Testis (tissue), 5 donors: ENCODE measurements around the gene AASS. TPM values are rescaled to one million over a fixed set of nuclear protein-coding genes. Genes with fewer than 3 reads are reported as not detected.
"Not testable (repeated sequence)": the region's sequence is repeated elsewhere in the genome, so short reads cannot be mapped to it uniquely, and the experiment has no call there.

Source experiments
- DNase-seq: peaks from one replicate; pipeline ENCODE4 v3.0.0-alpha.2; 2019
- H3K27ac ChIP-seq, 2 donors: fragments of 200-600 bp; sonication (generic); one replicate each; pipeline ENCODE4 v1.5.1; 2019
- H3K27me3 ChIP-seq: fragments of 200-600 bp; sonication (generic); one replicate; pipeline ENCODE4 v1.5.1; 2019
- H3K36me3 ChIP-seq: fragments of 200-600 bp; sonication (generic); one replicate; pipeline ENCODE4 v1.5.1; 2017; ENCODE audit warnings: low read depth; ENCODE audit errors: missing control alignments
- H3K4me1 ChIP-seq: fragments of 200-600 bp; sonication (generic); one replicate; pipeline ENCODE4 v1.5.1; 2019
- H3K4me3 ChIP-seq, 2 donors: fragments of 200-600 bp; sonication (generic); one replicate each; pipeline ENCODE4 v1.5.1; 2017 to 2019
- H3K9me3 ChIP-seq: fragments of 200-600 bp; sonication (generic); one replicate; pipeline ENCODE4 v1.5.1; 2017
- POLR2A ChIP-seq: fragments of 450-650 bp; IDR thresholded peaks from one replicate; pipeline ENCODE4 v1.6.1; 2017; ENCODE audit warnings: antibody characterized with exemption, mild to moderate bottlenecking, moderate library complexity
- WGBS, 2 donors: methylation state at CpG; one replicate each; pipeline ENCODE4 v1.1.5; 2018; 5-methylcytosine and 5-hydroxymethylcytosine counted together
- intact Hi-C: fragments of 100-400 bp; cut with DNase I; formaldehyde crosslinking; loops from one replicate; pipeline ENCODE4 v1.15.1; 2023; ENCODE audit warnings: low total_unique reads
- long read RNA-seq, 2 donors: transcript quantifications; one replicate each; lab custom pipeline, GENCODE V29; 2026
- polyA plus RNA-seq: library from polyadenylated mRNA; stranded (reverse); fragments of 350-450 nt; fragmentation: Illumina TruSeq; extraction: RNeasy Lipid Tissue Mini Kit (QIAGEN cat#74804); gene quantifications from one replicate; pipeline ENCODE4 v1.2.3, GENCODE V29; 2014; ENCODE audit warnings: low read depth, low replicate concordance; ENCODE audit not compliant: insufficient read depth
- total RNA-seq, 2 donors: library from RNA; depleted of rRNA; stranded (reverse); fragments of >200 nt; gene quantifications; one replicate each; pipeline ENCODE4 v1.2.3, GENCODE V29; 2016
- TF ChIP-seq, protein P1 (sequence below), 3 experiments: fragments of 450-650 bp in 2 of 3; fragments of 200-600 bp in 1 of 3; sonication (generic) in 1 of 3; IDR thresholded peaks; one replicate each; pipeline ENCODE4 v1.5.1; 2016 to 2019; ENCODE audit warnings: antibody characterized with exemption in 3 of 3, mild to moderate bottlenecking in 2 of 3, moderate library complexity in 1 of 3

The AASS gene
- total RNA-seq (10 to 100 TPM; 29.3 to 29.8 TPM), polyA plus RNA-seq (7.5 TPM)
- long read RNA-seq, donor 1, partial matches to known transcripts = 0 of 2 reads
- long read RNA-seq, donor 1, other reads (novel, unspliced or antisense) = 0 of 2 reads
- long read RNA-seq, donor 2, partial matches to known transcripts = 0 of 2 reads
- long read RNA-seq, donor 2, other reads (novel, unspliced or antisense) = 0 of 2 reads

DNA sequence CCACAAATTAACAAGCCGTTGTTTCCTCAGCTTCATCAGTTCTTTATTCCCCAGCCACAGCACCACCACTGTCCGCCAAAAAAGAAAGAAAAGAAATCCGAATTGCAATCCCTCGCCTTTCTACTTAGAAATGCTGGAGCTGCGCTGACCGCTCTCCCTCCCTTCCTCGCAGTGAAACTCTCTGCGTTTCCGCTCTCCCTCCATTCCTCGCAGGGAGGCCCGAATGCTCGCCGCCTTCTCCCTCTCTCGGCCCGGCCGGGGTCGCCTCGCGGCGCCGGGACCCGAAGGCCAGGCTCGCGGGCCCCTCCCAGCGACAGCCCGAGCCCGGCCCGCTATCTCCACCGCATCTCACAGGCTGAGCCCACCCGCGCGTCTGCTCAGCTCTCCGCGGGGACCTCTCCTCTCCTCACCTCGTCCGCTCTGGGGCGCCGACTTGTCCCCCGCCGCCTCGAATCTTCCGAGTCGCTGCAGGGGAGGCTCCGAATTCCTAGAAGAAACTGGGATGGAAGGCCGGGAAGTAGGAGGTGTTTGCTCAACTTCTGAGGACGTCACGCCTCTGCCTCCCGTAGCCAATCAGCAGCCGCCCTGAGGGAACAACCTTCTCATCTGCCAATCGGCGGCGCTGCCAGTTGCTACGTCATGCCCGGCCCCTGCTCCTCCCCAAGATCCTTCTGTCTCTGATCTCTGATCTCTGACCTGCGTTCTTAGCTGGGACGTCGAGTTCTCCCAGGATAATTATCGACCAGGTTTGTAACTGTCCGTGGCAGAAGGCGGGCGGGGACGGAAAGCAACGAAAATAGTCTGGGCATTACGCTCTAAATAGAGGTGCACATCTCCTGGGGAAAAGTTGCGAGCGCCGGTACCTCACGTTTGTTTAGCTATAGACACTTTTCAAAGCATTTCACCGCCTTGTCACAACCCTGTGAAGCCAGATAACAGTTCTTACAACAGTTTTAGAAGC, at the start of gene AASS:
TSS of gene AASS (minus strand) at position 499 of the 961 bp plus-strand sequence. CDS start 10,523 bp downstream, outside the sequence.
- Histone ChIP-seq H3K4me1 (peaks cover 3% of the 10 kb centered on the region), H3K27ac (peak within 1 kb of the TSS; percentile 97), H3K36me3 (no peaks in the 10 kb centered on the region), H3K9me3 (no peaks in the 10 kb centered on the region), H3K4me3 (peak within 1 kb of the TSS; percentile 89 to 95), H3K27me3 (no peaks in the 10 kb centered on the region)
- intact Hi-C loops = no loop called here
- peak; percentile 99 for DNase-seq
- no peak for TF ChIP-seq POLR2A
- TF ChIP-seq, protein P1, sequence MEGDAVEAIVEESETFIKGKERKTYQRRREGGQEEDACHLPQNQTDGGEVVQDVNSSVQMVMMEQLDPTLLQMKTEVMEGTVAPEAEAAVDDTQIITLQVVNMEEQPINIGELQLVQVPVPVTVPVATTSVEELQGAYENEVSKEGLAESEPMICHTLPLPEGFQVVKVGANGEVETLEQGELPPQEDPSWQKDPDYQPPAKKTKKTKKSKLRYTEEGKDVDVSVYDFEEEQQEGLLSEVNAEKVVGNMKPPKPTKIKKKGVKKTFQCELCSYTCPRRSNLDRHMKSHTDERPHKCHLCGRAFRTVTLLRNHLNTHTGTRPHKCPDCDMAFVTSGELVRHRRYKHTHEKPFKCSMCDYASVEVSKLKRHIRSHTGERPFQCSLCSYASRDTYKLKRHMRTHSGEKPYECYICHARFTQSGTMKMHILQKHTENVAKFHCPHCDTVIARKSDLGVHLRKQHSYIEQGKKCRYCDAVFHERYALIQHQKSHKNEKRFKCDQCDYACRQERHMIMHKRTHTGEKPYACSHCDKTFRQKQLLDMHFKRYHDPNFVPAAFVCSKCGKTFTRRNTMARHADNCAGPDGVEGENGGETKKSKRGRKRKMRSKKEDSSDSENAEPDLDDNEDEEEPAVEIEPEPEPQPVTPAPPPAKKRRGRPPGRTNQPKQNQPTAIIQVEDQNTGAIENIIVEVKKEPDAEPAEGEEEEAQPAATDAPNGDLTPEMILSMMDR (IDR thresholded peaks at IDR 0.05) = no peak
- 0% methylated on average over 51 to 69 of the region's 69 CpGs for WGBS, 2 donors

DNA sequence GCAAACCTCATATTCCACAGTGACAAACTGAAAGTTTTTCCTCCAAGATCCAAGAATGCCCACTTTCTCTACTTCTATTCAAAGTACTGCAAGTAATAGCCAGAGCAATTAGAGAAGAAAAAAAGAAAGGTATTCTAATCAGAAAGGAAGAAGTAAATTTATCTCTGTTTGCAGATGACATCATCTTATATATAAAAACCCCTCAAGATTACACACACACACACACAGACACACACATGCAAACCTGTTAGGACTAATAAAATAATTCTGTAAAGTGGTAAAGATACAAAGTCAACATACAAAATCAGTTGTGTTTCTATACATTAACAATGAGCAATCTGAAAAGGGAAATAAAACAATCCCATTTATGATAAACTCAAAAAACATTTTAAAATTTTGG, 44.7 kb upstream of the AASS start:
- TF ChIP-seq, protein P1 (IDR thresholded peaks at IDR 0.05) = no peak
- TF ChIP-seq POLR2A = no peak
- Histone ChIP-seq H3K9me3 (no peaks in the 10 kb centered on the region), H3K27ac (no peak overlapping the region), H3K36me3 (no peaks in the 10 kb centered on the region), H3K4me3 (no peak overlapping the region), H3K27me3 (no peaks in the 10 kb centered on the region), H3K4me1 (no peaks in the 10 kb centered on the region)
- intact Hi-C loops = no loop called here
- no peak for DNase-seq

DNA sequence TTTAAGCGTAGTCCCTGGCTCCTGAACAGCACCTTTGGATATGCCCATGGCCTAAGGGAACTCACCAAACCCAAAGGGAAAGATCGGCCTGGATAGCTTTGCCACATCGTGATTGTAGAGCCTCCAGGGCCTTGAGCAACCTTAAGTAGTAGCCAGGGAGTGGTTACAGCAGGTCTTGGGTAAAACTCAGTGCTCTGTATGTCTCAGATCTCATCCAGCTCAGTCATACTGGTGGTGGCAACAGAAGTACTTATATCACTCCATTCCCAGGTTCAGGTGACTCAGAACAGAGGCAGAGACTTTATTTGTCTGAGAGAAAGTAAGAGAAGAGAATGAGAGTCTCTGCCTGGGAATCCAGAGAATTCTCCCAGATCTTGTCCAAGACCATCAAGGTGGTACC, 39.1 kb upstream of the AASS start:
- Histone ChIP-seq H3K27ac (no peak overlapping the region), H3K9me3 (no peaks in the 10 kb centered on the region), H3K4me1 (no peaks in the 10 kb centered on the region), H3K27me3 (no peaks in the 10 kb centered on the region), H3K36me3 (no peaks in the 10 kb centered on the region), H3K4me3 (no peak overlapping the region)
- 78 to 87% methylated on average over 3 of the region's 3 CpGs for WGBS, 2 donors
- intact Hi-C loops = no loop called here
- TF ChIP-seq, protein P1 (IDR thresholded peaks at IDR 0.05) = no peak
- DNase-seq = no peak

DNA sequence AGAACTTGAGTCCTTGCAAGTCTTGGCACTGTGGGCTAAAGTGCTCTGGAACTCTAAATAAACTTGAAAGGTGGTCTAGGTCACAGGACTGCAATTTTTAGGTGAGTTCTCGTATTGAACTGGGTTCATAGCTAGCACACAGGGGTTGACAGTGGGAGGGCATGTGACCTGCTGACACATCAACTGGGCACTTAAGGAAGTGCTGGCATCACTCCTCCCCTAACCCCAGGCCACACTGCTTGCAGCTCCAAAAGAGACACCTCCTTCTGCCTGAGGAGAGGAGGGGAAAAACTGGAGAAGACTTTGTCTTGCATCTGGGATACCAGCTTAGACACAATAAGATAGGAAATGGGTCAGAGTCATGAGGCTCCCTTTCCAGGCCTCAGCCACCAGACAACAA, 38.0 kb upstream of the AASS start:
- H3K4me1 ChIP-seq = no peaks in the 10 kb centered on the region
- no peak for TF ChIP-seq POLR2A
- TF ChIP-seq, protein P1 (IDR thresholded peaks at IDR 0.05) = no peak
- intact Hi-C loops = no loop called here
- DNase-seq = no peak
- no peaks in the 10 kb centered on the region for H3K9me3 ChIP-seq
- H3K36me3 ChIP-seq = no peaks in the 10 kb centered on the region
- H3K27ac ChIP-seq = no peak overlapping the region
- no peaks in the 10 kb centered on the region for H3K27me3 ChIP-seq
- WGBS, 2 donors = 39 to 57% methylated on average over 1 of the region's 1 CpG
- no peak overlapping the region for H3K4me3 ChIP-seq

DNA sequence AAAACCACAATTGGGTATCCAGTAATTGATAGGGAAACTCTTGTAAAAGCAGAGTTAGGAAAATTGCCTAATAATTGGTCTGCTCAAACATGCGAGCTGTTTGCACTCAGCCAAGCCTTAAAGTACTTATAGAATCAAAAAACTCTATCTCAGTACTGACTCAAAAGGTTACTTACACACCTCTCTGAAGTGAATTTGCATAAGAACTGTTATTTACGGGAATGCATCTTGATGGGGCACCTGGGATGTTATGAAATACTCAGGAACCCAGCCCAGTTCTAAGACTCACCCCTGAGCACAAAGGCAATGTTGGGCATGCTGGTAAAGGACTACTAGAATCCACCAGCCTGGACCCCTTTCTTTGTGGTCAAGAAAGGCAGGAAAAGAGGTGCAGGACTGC, 28.1 kb upstream of the AASS start:
- H3K4me1 ChIP-seq, H3K36me3 ChIP-seq, H3K27ac ChIP-seq, H3K9me3 ChIP-seq, intact Hi-C loops, H3K4me3 ChIP-seq, H3K27me3 ChIP-seq, DNase-seq: not testable (repeated sequence)
- 78 to 88% methylated on average over 2 of the region's 2 CpGs for WGBS, 2 donors
